A549 (cell line): ENCODE results near the gene MYPOP. TPM values are rescaled to one million over a fixed set of nuclear protein-coding genes. Genes with fewer than 3 reads are reported as not detected.

Experiments used
- ATAC-seq, 2 experiments: fragments of 200-7000 bp in 1 of 2; fragments of >200 bp in 1 of 2; cut with Nextera tagmentation in 1 of 2; cut with Tn5 transposase in 1 of 2; 3 replicates each; pipeline versions ENCODE4 v1.8.0 to v1.9.1; 2018 to 2020; ENCODE audit warnings: mild to moderate bottlenecking in 1 of 2, moderate library complexity in 1 of 2
- CTCF ChIA-PET: fragments of 300-600 bp; sonication (Branson Sonifier 250); formaldehyde crosslinking; extraction: SDS; loops from one replicate; lab custom pipeline; 2021; ENCODE audit warnings: antibody characterized with exemption, inconsistent platforms; lab: Yijun Ruan, JAX
- POLR2A ChIA-PET: fragments of 350-600 bp; formaldehyde crosslinking; extraction: SDS; loops from one replicate; lab custom pipeline; 2021; ENCODE audit warnings: antibody characterized with exemption, inconsistent platforms; lab: Yijun Ruan, JAX
- DNase-seq, 2 experiments: peaks; one replicate each; pipeline versions ENCODE4 v3.0.0 to v3.0.0-alpha.2; 2011 to 2016; ENCODE audit warnings: low read depth in 1 of 2, low spot score in 1 of 2
- FAIRE-seq: peaks from 2 replicates; lab custom pipeline; 2011; peaks lifted over from hg19 to GRCh38; lab: Jason Lieb, UNC
- H3K27ac ChIP-seq, 2 experiments: fragments of >200 bp; sonication (Bioruptor Twin); formaldehyde crosslinking; 3 replicates each; pipeline ENCODE4 v1.5.1; 2016 to 2017
- H3K4me1 ChIP-seq: fragments of >200 bp; sonication (Bioruptor Twin); formaldehyde crosslinking; 3 replicates; pipeline ENCODE4 v1.6.1; 2016
- H3K4me2 ChIP-seq: fragments of >200 bp; sonication (Bioruptor Twin); formaldehyde crosslinking; 3 replicates; pipeline ENCODE4 v1.6.1; 2016
- H3K4me3 ChIP-seq: fragments of >200 bp; sonication (Bioruptor Twin); formaldehyde crosslinking; 3 replicates; pipeline ENCODE4 v1.5.1; 2016
- H3K9me3 ChIP-seq: fragments of >200 bp; sonication (Bioruptor Twin); formaldehyde crosslinking; 3 replicates; pipeline ENCODE4 v1.6.1; 2016
- CBX2 ChIP-seq: fragments of 200-600 bp; sonication (generic); IDR thresholded peaks from 2 replicates; pipeline ENCODE4 v1.6.1; 2016; ENCODE audit warnings: low read depth, mild to moderate bottlenecking, borderline replicate concordance
- CBX8 ChIP-seq: fragments of 200-600 bp; sonication (generic); IDR thresholded peaks from 2 replicates; pipeline ENCODE4 v1.6.1; 2016
- CEBPB ChIP-seq, 2 experiments: fragments of >200 bp in 1 of 2; sonication (Bioruptor Twin) in 1 of 2; formaldehyde crosslinking in 1 of 2; IDR thresholded peaks; 2 replicates each; pipeline ENCODE4 v1.6.1; 2012 to 2016
- CHD2 ChIP-seq: fragments of 150-350 bp; IDR thresholded peaks from 2 replicates; pipeline ENCODE4 v1.6.1; 2014; ENCODE audit warnings: low read length; ENCODE audit not compliant: partially characterized antibody
- EHMT2 ChIP-seq: fragments of 200-600 bp; sonication (generic); IDR thresholded peaks from 2 replicates; pipeline ENCODE4 v1.6.1; 2016; ENCODE audit warnings: antibody characterized with exemption, low read depth, mild to moderate bottlenecking, moderate library complexity
- ESRRA ChIP-seq: fragments of 150-350 bp; IDR thresholded peaks from 2 replicates; pipeline ENCODE4 v1.6.1; 2014; ENCODE audit warnings: mild to moderate bottlenecking, low read length, borderline replicate concordance
- FOSB ChIP-seq: fragments of 250-450 bp; sonication (Bioruptor Pico); IDR thresholded peaks from 2 replicates; pipeline ENCODE4 v1.5.0; 2020; ENCODE audit warnings: mild to moderate bottlenecking, moderate library complexity
- FOSL2 ChIP-seq, 2 experiments: fragments of 450-650 bp in 1 of 2; fragments of >200 bp in 1 of 2; sonication (Bioruptor Twin) in 1 of 2; formaldehyde crosslinking; IDR thresholded peaks; 2 replicates each; pipeline versions ENCODE4 v1.5.0 to v1.6.1; 2016 to 2020; ENCODE audit warnings: mild to moderate bottlenecking in 1 of 2, moderate library complexity in 1 of 2
- FOXS1 ChIP-seq: fragments of 250-450 bp; sonication (Bioruptor Pico); IDR thresholded peaks from 2 replicates; pipeline ENCODE4 v1.5.0; 2020; ENCODE audit warnings: mild to moderate bottlenecking, moderate library complexity
- GATA3 ChIP-seq: IDR thresholded peaks from 2 replicates; pipeline ENCODE4 v1.6.1; 2012; ENCODE audit warnings: borderline replicate concordance
- HEYL ChIP-seq: fragments of 250-450 bp; sonication (Bioruptor Pico); IDR thresholded peaks from 2 replicates; pipeline ENCODE4 v1.8.0; 2021; ENCODE audit warnings: mild to moderate bottlenecking, moderate library complexity
- HOXA7 ChIP-seq: fragments of 250-450 bp; sonication (Bioruptor Pico); IDR thresholded peaks from 2 replicates; pipeline ENCODE4 v1.5.0; 2020; ENCODE audit warnings: mild to moderate bottlenecking, moderate library complexity
- HOXB13 ChIP-seq: fragments of 250-450 bp; sonication (Bioruptor Pico); IDR thresholded peaks from 2 replicates; pipeline ENCODE4 v1.5.0; 2020; ENCODE audit warnings: low read depth, mild to moderate bottlenecking, moderate library complexity
- JUN ChIP-seq, 2 experiments: fragments of >200 bp; sonication (Bioruptor Twin); formaldehyde crosslinking; IDR thresholded peaks; 2 replicates in 1 of 2; 3 replicates in 1 of 2; pipeline ENCODE4 v1.6.1; 2016 to 2017
- JUNB ChIP-seq: fragments of >200 bp; sonication (Bioruptor Twin); formaldehyde crosslinking; IDR thresholded peaks from 2 replicates; pipeline ENCODE4 v1.6.1; 2016
- KDM5A ChIP-seq: fragments of 200-600 bp; sonication (generic); IDR thresholded peaks from 2 replicates; pipeline ENCODE4 v1.6.1; 2016; ENCODE audit warnings: antibody characterized with exemption, mild to moderate bottlenecking
- MAFK ChIP-seq: fragments of 450-650 bp; IDR thresholded peaks from 2 replicates; pipeline ENCODE4 v1.6.1; 2014; ENCODE audit not compliant: partially characterized antibody
- MAZ ChIP-seq: fragments of 150-350 bp; IDR thresholded peaks from 2 replicates; pipeline ENCODE4 v1.6.1; 2014; ENCODE audit warnings: antibody characterized with exemption, low read depth, low read length, borderline replicate concordance
- MYC ChIP-seq: IDR thresholded peaks from 2 replicates; pipeline ENCODE4 v1.6.1; 2012; ENCODE audit warnings: mild to moderate bottlenecking, inconsistent platforms, low read length, improper control_type of control experiment, borderline replicate concordance
- NR3C1 ChIP-seq: fragments of >200 bp; sonication (Bioruptor Twin); formaldehyde crosslinking; IDR thresholded peaks from 3 replicates; pipeline ENCODE4 v1.6.1; 2017
- PHF8 ChIP-seq: fragments of 200-600 bp; sonication (generic); IDR thresholded peaks from 2 replicates; pipeline ENCODE4 v1.6.1; 2016; ENCODE audit warnings: low read depth, mild to moderate bottlenecking, antibody characterized with exemption, moderate library complexity, borderline replicate concordance
- POLR2A ChIP-seq: IDR thresholded peaks from 2 replicates; pipeline ENCODE4 v1.6.1; 2012; ENCODE audit warnings: mild to moderate bottlenecking, low read length
- POLR2AphosphoS2 ChIP-seq: conservative IDR thresholded peaks from 2 replicates; pipeline ENCODE4 v1.6.1; 2012; ENCODE audit warnings: low read length, improper control_type of control experiment, inconsistent platforms
- RAD21 ChIP-seq, 2 experiments: fragments of >200 bp in 1 of 2; sonication (Bioruptor Twin) in 1 of 2; formaldehyde crosslinking in 1 of 2; IDR thresholded peaks in 1 of 2; conservative IDR thresholded peaks in 1 of 2; 2 replicates in 1 of 2; 3 replicates in 1 of 2; pipeline ENCODE4 v1.6.1; 2012 to 2018; ENCODE audit warnings: inconsistent platforms in 1 of 2
- SREBF2 ChIP-seq: fragments of 450-650 bp; IDR thresholded peaks from 2 replicates; pipeline ENCODE4 v1.6.1; 2014; ENCODE audit warnings: mild to moderate bottlenecking, moderate library complexity
- TFCP2L1 ChIP-seq: fragments of 250-450 bp; sonication (Bioruptor Pico); IDR thresholded peaks from 2 replicates; pipeline ENCODE4 v1.5.0; 2021; ENCODE audit warnings: mild to moderate bottlenecking
- TP53 ChIP-seq: fragments of 250-450 bp; sonication (Bioruptor Pico); IDR thresholded peaks from 2 replicates; pipeline ENCODE4 v1.5.0; 2021; ENCODE audit warnings: mild to moderate bottlenecking, moderate library complexity
- ZFP36 ChIP-seq: fragments of 450-650 bp; IDR thresholded peaks from 2 replicates; pipeline ENCODE4 v1.6.1; 2014; ENCODE audit warnings: borderline replicate concordance; ENCODE audit not compliant: partially characterized antibody
- ZNF302 ChIP-seq: fragments of 250-450 bp; sonication (Bioruptor Pico); IDR thresholded peaks from 2 replicates; pipeline ENCODE4 v1.9.0; 2021; ENCODE audit warnings: inconsistent platforms, mild to moderate bottlenecking, moderate library complexity
- WGBS: methylation state at CpG from one replicate; pipeline ENCODE4 v1.1.6; 2017; ENCODE audit errors: missing lambda C conversion rate; 5-methylcytosine and 5-hydroxymethylcytosine counted together
- polyA plus RNA-seq, 4 experiments: library from polyadenylated mRNA; depleted of rRNA in 3 of 4; stranded (reverse); fragments of >200 nt; fragmentation: RNase III in 1 of 4; extraction: RNeasy Plus Mini Kit Qiagen cat#74134 plus additional on column Dnase treatment in 1 of 4; gene quantifications; 2 replicates in 3 of 4; 3 replicates in 1 of 4; pipeline ENCODE4 v1.2.3, GENCODE V29; 2011 to 2017
- TF ChIP-seq, protein P1 (sequence below): fragments of 250-450 bp; sonication (Bioruptor Pico); IDR thresholded peaks from 2 replicates; pipeline ENCODE4 v1.5.0; 2020; ENCODE audit warnings: low read depth, mild to moderate bottlenecking, moderate library complexity
- TF ChIP-seq, protein P2 (sequence below): fragments of >200 bp; sonication (Bioruptor Twin); formaldehyde crosslinking; IDR thresholded peaks from 3 replicates; pipeline ENCODE4 v1.5.1; 2016
- TF ChIP-seq, protein P3 (sequence below): IDR thresholded peaks from 2 replicates; pipeline ENCODE4 v1.6.1; 2012
- TF ChIP-seq, protein P4 (sequence below): fragments of 200-600 bp; sonication (generic); IDR thresholded peaks from 2 replicates; pipeline ENCODE4 v1.6.1; 2016; ENCODE audit warnings: antibody characterized with exemption, mild to moderate bottlenecking, moderate library complexity

The MYPOP gene
- polyA plus RNA-seq, 2 of the 4 experiments (the other 2 are of a cell fraction) = 2.1 to 10.5 TPM

DNA sequence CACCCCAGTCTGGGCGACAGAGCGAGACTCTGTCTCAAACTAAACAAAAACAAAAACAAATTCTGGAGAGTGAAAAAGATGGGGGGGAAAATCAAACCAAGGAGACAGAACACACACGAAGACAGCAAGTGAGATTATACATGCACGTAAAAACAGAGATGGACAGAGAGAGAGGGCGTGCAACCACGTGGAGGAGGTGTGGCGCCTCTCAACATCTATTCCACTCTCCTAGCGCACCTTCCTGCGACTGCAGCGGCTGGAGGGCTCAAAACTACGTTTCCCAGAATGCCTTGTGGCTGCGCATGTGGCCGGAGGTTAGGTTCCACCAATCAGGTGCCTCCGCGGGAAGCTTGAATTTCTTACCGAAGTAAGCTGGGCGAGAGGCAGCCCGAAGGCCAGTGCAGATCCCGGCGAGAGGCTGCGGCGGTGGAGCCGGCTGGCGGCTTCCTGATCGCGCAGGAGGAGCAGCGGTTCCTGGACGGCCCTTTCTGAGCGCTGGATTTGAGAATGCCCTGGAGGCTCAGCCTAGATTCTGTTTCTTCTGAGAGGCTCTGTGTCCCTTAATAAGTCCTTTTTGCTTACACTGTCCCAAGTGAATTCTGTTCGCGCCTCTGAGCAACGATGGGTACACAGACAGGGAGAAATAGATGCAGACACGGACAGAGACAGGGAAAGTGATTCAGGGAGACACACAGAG, 25.3 kb upstream of the MYPOP start:
- ATAC-seq (peak; percentile 98 to 99), DNase-seq (peak; percentile 97 to 100), FAIRE-seq (peak; percentile 99)
- ChIA-PET POLR2A (interaction anchor here (1.3 kb wide), 1 partner anchor 68 kb away, joined by 4 read pairs; the partner anchor contains the start of gene CCDC61), CTCF (interaction anchor here (0.7 to 2.4 kb wide), 14 partner anchors 9 to 149 kb away, joined by 3 to 8 read pairs (median 4); partner anchors contain the start of genes MYPOP and NANOS2)
- Histone ChIP-seq H3K9me3 (no peaks in the 10 kb centered on the region; the same call in 2 of the 3 replicates), H3K4me1 (peaks cover 3% of the 10 kb centered on the region; the same call in 1 of the 3 replicates), H3K4me2 (peak overlapping the region; percentile 60), H3K4me3 (no peak overlapping the region), H3K27ac (peak overlapping the region in 1 of 2 experiments; percentile 71; a peak in 4 of 6 replicates)
- 14% methylated on average over 33 of the region's 33 CpGs for WGBS
- TF ChIP-seq, protein P1, sequence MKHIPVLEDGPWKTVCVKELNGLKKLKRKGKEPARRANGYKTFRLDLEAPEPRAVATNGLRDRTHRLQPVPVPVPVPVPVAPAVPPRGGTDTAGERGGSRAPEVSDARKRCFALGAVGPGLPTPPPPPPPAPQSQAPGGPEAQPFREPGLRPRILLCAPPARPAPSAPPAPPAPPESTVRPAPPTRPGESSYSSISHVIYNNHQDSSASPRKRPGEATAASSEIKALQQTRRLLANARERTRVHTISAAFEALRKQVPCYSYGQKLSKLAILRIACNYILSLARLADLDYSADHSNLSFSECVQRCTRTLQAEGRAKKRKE (CRISPR knock-in tag) = no peak
- TF ChIP-seq GATA3 (no peak), HOXA7 (CRISPR knock-in tag) (no peak), NR3C1 (no peak), HOXB13 (CRISPR knock-in tag) (no peak), TP53 (no peak), PHF8 (no peak), RAD21 (conservative IDR thresholded peaks at IDR 0.05 in 1 of 2, IDR thresholded peaks at IDR 0.05 in 1 of 2) (peak; percentile 27 to 29; a peak in 1 of 5 replicates), ESRRA (no peak), POLR2A (no peak), FOSL2 (IDR thresholded peaks at IDR 0.05) (no peak), FOSL2 (CRISPR knock-in tag; IDR thresholded peaks at IDR 0.05) (no peak), EHMT2 (no peak), CHD2 (no peak), MYC (peak; percentile 36; the same call in 1 of the 2 replicates), TFCP2L1 (CRISPR knock-in tag) (no peak), ZNF302 (no peak), MAZ (no peak), FOSB (CRISPR knock-in tag) (no peak), ZFP36 (no peak), HEYL (CRISPR knock-in tag) (no peak), JUNB (no peak), SREBF2 (no peak), FOXS1 (CRISPR knock-in tag) (no peak), CEBPB (IDR thresholded peaks at IDR 0.05) (no peak), KDM5A (peak; percentile 79; the same call in 1 of the 2 replicates), MAFK (no peak), CBX2 (no peak), POLR2AphosphoS2 (no peak), JUN (IDR thresholded peaks at IDR 0.05) (peak in 1 of 2 experiments; percentile 32; a peak in 1 of 5 replicates), CBX8 (no peak)
- TF ChIP-seq, protein P2, sequence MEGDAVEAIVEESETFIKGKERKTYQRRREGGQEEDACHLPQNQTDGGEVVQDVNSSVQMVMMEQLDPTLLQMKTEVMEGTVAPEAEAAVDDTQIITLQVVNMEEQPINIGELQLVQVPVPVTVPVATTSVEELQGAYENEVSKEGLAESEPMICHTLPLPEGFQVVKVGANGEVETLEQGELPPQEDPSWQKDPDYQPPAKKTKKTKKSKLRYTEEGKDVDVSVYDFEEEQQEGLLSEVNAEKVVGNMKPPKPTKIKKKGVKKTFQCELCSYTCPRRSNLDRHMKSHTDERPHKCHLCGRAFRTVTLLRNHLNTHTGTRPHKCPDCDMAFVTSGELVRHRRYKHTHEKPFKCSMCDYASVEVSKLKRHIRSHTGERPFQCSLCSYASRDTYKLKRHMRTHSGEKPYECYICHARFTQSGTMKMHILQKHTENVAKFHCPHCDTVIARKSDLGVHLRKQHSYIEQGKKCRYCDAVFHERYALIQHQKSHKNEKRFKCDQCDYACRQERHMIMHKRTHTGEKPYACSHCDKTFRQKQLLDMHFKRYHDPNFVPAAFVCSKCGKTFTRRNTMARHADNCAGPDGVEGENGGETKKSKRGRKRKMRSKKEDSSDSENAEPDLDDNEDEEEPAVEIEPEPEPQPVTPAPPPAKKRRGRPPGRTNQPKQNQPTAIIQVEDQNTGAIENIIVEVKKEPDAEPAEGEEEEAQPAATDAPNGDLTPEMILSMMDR = 0 out of 3 replicates have a peak, but pooled peaks have one; percentile 17
- TF ChIP-seq, protein P3, sequence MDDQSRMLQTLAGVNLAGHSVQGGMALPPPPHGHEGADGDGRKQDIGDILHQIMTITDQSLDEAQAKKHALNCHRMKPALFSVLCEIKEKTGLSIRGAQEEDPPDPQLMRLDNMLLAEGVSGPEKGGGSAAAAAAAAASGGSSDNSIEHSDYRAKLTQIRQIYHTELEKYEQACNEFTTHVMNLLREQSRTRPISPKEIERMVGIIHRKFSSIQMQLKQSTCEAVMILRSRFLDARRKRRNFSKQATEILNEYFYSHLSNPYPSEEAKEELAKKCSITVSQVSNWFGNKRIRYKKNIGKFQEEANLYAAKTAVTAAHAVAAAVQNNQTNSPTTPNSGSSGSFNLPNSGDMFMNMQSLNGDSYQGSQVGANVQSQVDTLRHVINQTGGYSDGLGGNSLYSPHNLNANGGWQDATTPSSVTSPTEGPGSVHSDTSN = no peak
- TF ChIP-seq, protein P4, sequence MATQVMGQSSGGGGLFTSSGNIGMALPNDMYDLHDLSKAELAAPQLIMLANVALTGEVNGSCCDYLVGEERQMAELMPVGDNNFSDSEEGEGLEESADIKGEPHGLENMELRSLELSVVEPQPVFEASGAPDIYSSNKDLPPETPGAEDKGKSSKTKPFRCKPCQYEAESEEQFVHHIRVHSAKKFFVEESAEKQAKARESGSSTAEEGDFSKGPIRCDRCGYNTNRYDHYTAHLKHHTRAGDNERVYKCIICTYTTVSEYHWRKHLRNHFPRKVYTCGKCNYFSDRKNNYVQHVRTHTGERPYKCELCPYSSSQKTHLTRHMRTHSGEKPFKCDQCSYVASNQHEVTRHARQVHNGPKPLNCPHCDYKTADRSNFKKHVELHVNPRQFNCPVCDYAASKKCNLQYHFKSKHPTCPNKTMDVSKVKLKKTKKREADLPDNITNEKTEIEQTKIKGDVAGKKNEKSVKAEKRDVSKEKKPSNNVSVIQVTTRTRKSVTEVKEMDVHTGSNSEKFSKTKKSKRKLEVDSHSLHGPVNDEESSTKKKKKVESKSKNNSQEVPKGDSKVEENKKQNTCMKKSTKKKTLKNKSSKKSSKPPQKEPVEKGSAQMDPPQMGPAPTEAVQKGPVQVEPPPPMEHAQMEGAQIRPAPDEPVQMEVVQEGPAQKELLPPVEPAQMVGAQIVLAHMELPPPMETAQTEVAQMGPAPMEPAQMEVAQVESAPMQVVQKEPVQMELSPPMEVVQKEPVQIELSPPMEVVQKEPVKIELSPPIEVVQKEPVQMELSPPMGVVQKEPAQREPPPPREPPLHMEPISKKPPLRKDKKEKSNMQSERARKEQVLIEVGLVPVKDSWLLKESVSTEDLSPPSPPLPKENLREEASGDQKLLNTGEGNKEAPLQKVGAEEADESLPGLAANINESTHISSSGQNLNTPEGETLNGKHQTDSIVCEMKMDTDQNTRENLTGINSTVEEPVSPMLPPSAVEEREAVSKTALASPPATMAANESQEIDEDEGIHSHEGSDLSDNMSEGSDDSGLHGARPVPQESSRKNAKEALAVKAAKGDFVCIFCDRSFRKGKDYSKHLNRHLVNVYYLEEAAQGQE = no peak
